ENCODE measurements around the gene LGR4. TPM values are rescaled to one million over a fixed set of nuclear protein-coding genes. Genes with fewer than 3 reads are reported as not detected.

The LGR4 gene
- total and polyA plus RNA-seq, 9 of the 15 experiments (the other 6 are each of a cell fraction or from before 2014, with no cell fraction given) = 0.94 to 10.1 (median 5.8) TPM

- no peak for FAIRE-seq
- intact Hi-C loops (cut with micrococcal nuclease) (no loop called here), in situ Hi-C loops (cut with MboI) (no loop called here)
- no peak overlapping the region for H3K27ac ChIP-seq (ENCODE audit: extremely low read depth, low read depth, low read length)
- no peak overlapping the region for H2AFZ ChIP-seq (ENCODE audit: low read depth, low read length)
- no peaks in the 10 kb centered on the region for H3K79me2 ChIP-seq (ENCODE audit: control insufficient read depth, insufficient read depth, low read length)
- TF ChIP-seq FOXK2 (conservative IDR thresholded peaks at IDR 0.05 in 1 of 2, IDR thresholded peaks at IDR 0.05 in 1 of 2; ENCODE audit: low read depth in 2 of 2) (no peak), TAF1 (IDR thresholded peaks at IDR 0.05; ENCODE audit: control insufficient read depth, extremely low read depth, insufficient read depth, low read length, severe bottlenecking) (no peak), EGR1 (conservative IDR thresholded peaks at IDR 0.05) (no peak), RNF2 (IDR thresholded peaks at IDR 0.05) (no peak)
- no peak for DNase-seq (ENCODE audit: extremely low read depth in 1 of 4, low spot score in 3 of 4)
- H3K4me2 ChIP-seq (ENCODE audit: insufficient read depth, low read length) = no peak overlapping the region
- no peaks in the 10 kb centered on the region for H3K9me3 ChIP-seq (replicated peaks; ENCODE audit: control insufficient read depth, insufficient read depth, low read depth, low read length)
- no peak overlapping the region for H3K4me3 ChIP-seq
- ATAC-seq = no peak
- no peaks in the 10 kb centered on the region; a peak in 1 of 5 replicates for H3K4me1 ChIP-seq (replicated peaks in 1 of 2; ENCODE audit: control insufficient read depth in 2 of 2, insufficient read depth in 2 of 2, low read length in 2 of 2)
- ChIA-PET CTCF (ENCODE audit: low intra/inter-chr PET ratio) (no interaction called here), POLR2A (interaction anchor here (1.3 kb wide), 1 partner anchor 15 kb away, joined by 5 read pairs; no protein-coding TSS in a partner anchor)
- no peak overlapping the region for H3K9ac ChIP-seq (ENCODE audit: insufficient read depth in 1 of 2, low read depth in 2 of 2, low read length in 2 of 2)
- no TSS peak for BruUV-seq (replicated peaks)
- H4K20me1 ChIP-seq (replicated peaks; ENCODE audit: control insufficient read depth, insufficient read depth, low read length) = no peaks in the 10 kb centered on the region
- 78% methylated on average over 4 of the region's 5 CpGs for WGBS (ENCODE audit: insufficient coverage, low coverage, missing lambda C conversion rate)
- H3K27me3 ChIP-seq (ENCODE audit: control insufficient read depth in 2 of 2, insufficient read depth in 2 of 2, low read length in 2 of 2) = no peaks in the 10 kb centered on the region
- no peaks in the 10 kb centered on the region for H3K9me1 ChIP-seq (ENCODE audit: control insufficient read depth, insufficient read depth, low read length)
- no peaks in the 10 kb centered on the region; the same call in 1 of the 3 replicates for H3K36me3 ChIP-seq (ENCODE audit: control insufficient read depth, insufficient read depth, low read length)
Observed at GRCh38 chr11:27381238-27381666, 91.3 kb downstream of the LGR4 start.

- ChIA-PET POLR2A (interaction anchor here (1.3 kb wide), 1 partner anchor 15 kb away, joined by 5 read pairs; no protein-coding TSS in a partner anchor), CTCF (ENCODE audit: low intra/inter-chr PET ratio) (no interaction called here)
- no peaks in the 10 kb centered on the region for H3K9me1 ChIP-seq (ENCODE audit: control insufficient read depth, insufficient read depth, low read length)
- no peak overlapping the region for H2AFZ ChIP-seq (ENCODE audit: low read depth, low read length)
- H4K20me1 ChIP-seq (replicated peaks; ENCODE audit: control insufficient read depth, insufficient read depth, low read length) = no peaks in the 10 kb centered on the region
- in situ Hi-C loops (cut with MboI) = no loop called here
- WGBS (ENCODE audit: insufficient coverage, low coverage, missing lambda C conversion rate) = 88% methylated on average over 2 of the region's 2 CpGs
- BruUV-seq (replicated peaks) = no TSS peak
- no peak for DNase-seq (ENCODE audit: extremely low read depth in 1 of 4, low spot score in 3 of 4)
- no peaks in the 10 kb centered on the region; a peak in 1 of 5 replicates for H3K4me1 ChIP-seq (replicated peaks in 1 of 2; ENCODE audit: control insufficient read depth in 2 of 2, insufficient read depth in 2 of 2, low read length in 2 of 2)
- no peaks in the 10 kb centered on the region for H3K79me2 ChIP-seq (ENCODE audit: control insufficient read depth, insufficient read depth, low read length)
- ATAC-seq = no peak
- intact Hi-C loops (cut with micrococcal nuclease) = no loop called here
- no peaks in the 10 kb centered on the region; the same call in 1 of the 3 replicates for H3K36me3 ChIP-seq (ENCODE audit: control insufficient read depth, insufficient read depth, low read length)
- H3K27me3 ChIP-seq (ENCODE audit: control insufficient read depth in 2 of 2, insufficient read depth in 2 of 2, low read length in 2 of 2) = no peaks in the 10 kb centered on the region
- H3K9me3 ChIP-seq (replicated peaks; ENCODE audit: control insufficient read depth, insufficient read depth, low read depth, low read length) = no peaks in the 10 kb centered on the region
- H3K9ac ChIP-seq (ENCODE audit: insufficient read depth in 1 of 2, low read depth in 2 of 2, low read length in 2 of 2) = no peak overlapping the region
- no peak overlapping the region for H3K27ac ChIP-seq (ENCODE audit: extremely low read depth, low read depth, low read length)
- no peak for FAIRE-seq
- no peak overlapping the region for H3K4me3 ChIP-seq
- TF ChIP-seq ZNF146 (CRISPR knock-in tag; IDR thresholded peaks at IDR 0.05; ENCODE audit: unreplicated experiment) (no peak), CEBPB (tag; IDR thresholded peaks at IDR 0.05) (peak; percentile 61), ZNF699 (CRISPR knock-in tag; IDR thresholded peaks at IDR 0.05; ENCODE audit: insufficient replicate concordance) (no peak), ETS2 (tag; IDR thresholded peaks at IDR 0.05; ENCODE audit: borderline replicate concordance, poor library complexity, severe bottlenecking) (no peak), JUN (IDR thresholded peaks at IDR 0.05; ENCODE audit: borderline replicate concordance, low read depth, low read length) (no peak), JUN (CRISPR knock-in tag; IDR thresholded peaks at IDR 0.05; ENCODE audit: borderline replicate concordance) (no peak), CEBPG (CRISPR knock-in tag; IDR thresholded peaks at IDR 0.05) (no peak), CEBPG (tag; conservative IDR thresholded peaks at IDR 0.05 in 1 of 2, IDR thresholded peaks at IDR 0.05 in 1 of 2) (0 out of 4 replicates have a peak, but pooled peaks of 1 of the 2 experiments have one; percentile 15), SMARCA4 (IDR thresholded peaks at IDR 0.05) (no peak), CREB1 (IDR thresholded peaks at IDR 0.05) (no peak), CREB1 (CRISPR knock-in tag; IDR thresholded peaks at IDR 0.05) (no peak), ERF (CRISPR knock-in tag; IDR thresholded peaks at IDR 0.05) (no peak), ZNF561 (CRISPR knock-in tag; conservative IDR thresholded peaks at IDR 0.05) (no peak)
- no peak overlapping the region for H3K4me2 ChIP-seq (ENCODE audit: insufficient read depth, low read length)
Observed at GRCh38 chr11:27380771-27381170, 91.8 kb downstream of the LGR4 start.
